ENCODE measurements around the gene CHTOP. TPM values are rescaled to one million over a fixed set of nuclear protein-coding genes. Genes with fewer than 3 reads are reported as not detected.

CHTOP gene
- total RNA-seq, 2 experiments from 2014 or later, result 96.1 to 98.3 TPM

DNA sequence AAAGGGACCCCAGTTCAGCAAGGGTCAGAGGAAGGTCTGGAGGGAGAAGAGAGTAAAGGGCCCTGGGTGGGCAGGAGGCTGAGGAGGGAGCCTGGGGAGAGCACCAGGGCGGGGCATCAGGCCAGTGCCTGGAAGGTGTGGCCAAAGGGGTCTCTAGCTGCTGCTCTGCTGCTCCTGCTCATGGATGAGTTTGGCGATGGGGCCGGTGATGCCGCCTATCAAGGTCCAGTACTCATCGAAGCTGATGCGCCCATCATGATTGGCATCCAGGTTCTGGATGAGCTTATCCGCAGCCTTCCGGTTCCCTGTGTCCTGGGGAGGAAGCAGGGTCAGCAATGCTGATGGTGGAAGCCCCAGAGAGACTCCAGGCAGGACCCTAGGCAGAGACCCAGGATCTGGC lies 26.5 kb upstream of the CHTOP start:
- POLR2A ChIA-PET, result no interaction called here
- Mint-ChIP-seq H3K9me3 (no peaks in the 10 kb centered on the region), H3K27me3 (no peaks in the 10 kb centered on the region), H3K4me1 (peaks cover 5% of the 10 kb centered on the region), H3K36me3 (ENCODE audit: low read depth) (no peaks in the 10 kb centered on the region), H3K4me3 (no peak overlapping the region), H3K27ac (no peak overlapping the region)
- no peak for DNase-seq
- CTCF ChIA-PET, result interaction anchor here (0.5 to 1.1 kb wide), 2 partner anchors 27 to 62 kb away, joined by 3 to 4 read pairs; partner anchors contain the start of gene CHTOP

DNA sequence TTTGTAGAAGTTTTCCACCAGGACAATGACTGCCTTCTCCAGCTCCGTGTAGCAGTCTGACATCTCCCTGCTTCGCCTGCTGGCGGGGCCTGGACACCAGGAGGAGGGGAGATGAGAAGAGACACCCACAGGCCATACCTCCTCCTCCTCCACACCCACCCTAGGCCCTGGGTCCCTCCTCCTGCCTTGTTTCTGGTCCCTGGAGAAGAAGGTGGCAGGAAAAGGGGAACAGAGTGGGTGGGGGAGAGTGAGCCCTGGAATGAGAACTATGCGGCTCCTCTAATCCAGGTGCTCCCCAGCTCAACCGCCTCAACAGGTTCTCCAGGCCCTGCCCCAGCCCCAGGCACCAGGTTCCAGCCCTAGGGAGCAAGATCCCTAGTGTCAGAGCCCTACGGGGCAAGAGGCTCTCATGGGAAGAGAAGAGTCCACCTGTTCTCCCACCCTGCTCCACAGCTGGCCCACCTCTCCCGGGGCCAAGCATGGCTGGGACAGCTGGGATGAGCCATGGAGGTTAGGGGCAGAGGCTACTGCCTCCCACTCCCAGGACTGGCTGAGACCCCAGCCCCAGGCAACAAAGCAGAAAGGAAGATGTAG lies 25.7 kb upstream of the CHTOP start:
- no peaks in the 10 kb centered on the region for H3K27me3 Mint-ChIP-seq
- CTCF ChIA-PET, result interaction anchor here (1.1 kb wide), 1 partner anchor 26 kb away, joined by 4 read pairs; the partner anchor contains the start of gene CHTOP
- no peaks in the 10 kb centered on the region for H3K9me3 Mint-ChIP-seq
- no peaks in the 10 kb centered on the region for H3K4me1 Mint-ChIP-seq
- H3K27ac Mint-ChIP-seq, result no peak overlapping the region
- H3K4me3 Mint-ChIP-seq, result no peak overlapping the region
- POLR2A ChIA-PET, result interaction anchor here (0.5 kb wide), 1 partner anchor 16 kb away, joined by 5 read pairs; no protein-coding TSS in a partner anchor
- H3K36me3 Mint-ChIP-seq (ENCODE audit: low read depth), result no peaks in the 10 kb centered on the region
- DNase-seq, result no peak

DNA sequence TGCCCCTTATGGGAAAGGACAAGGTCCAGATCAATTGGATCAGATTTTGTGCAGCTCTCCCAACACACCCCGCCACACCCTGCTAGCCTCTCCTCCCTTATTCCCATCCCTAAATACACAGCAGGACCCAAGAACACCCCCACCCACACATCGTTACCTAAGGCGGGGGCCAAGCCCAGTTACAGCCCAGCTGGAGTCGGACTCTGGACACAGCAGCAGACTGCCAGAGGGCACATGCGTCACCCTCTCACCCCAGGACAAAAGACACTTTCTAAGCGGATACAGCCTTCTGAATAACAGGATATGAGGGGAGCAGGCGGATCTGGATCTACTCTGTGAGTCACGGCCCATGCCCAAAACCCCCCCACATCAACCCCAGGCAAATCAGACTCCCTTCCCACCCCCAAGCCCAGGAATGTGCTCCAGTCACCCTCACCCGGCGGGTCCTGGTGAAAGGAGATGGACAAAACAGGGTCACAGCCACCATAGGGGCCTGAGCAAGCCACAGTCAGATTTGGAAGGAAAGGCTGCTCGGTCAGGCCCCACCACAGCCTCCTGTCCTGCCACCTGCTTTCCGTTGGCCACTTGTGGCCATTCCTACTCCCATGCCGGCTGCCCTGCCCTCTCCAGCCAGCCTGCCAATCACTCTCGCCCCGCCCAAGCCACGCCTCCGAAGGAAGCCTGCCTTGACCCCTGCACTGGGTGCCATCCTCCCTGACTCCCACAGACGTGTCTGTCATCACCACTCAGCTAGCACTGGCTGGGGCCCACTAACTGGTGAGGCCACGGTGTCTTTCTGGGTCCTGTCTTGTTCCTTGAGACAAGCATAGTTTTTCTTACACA lies 24.9 kb upstream of the CHTOP start:
- Mint-ChIP-seq H3K27ac (no peak overlapping the region), H3K4me1 (no peaks in the 10 kb centered on the region), H3K9me3 (no peaks in the 10 kb centered on the region), H3K4me3 (no peak overlapping the region), H3K36me3 (ENCODE audit: low read depth) (no peaks in the 10 kb centered on the region), H3K27me3 (no peaks in the 10 kb centered on the region)
- CTCF ChIA-PET, result no interaction called here
- DNase-seq, result no peak
- POLR2A ChIA-PET, result no interaction called here

DNA sequence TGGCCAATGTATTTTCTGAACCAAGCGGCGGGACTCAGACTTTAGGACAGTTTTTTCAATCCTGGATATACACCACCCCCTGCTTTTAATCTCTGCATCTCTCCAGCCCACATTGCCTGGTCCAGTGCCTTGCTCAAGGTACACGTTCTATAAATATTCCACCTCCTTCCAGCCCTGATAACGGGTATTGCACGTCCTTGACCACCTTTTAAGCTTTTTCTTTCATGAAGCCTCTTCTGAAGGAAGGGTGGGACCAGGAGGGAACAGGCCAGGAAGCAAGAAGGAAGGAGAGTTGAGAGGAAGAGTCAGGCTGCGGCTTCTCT lies 24.3 kb upstream of the CHTOP start:
- Mint-ChIP-seq H3K27me3 (no peaks in the 10 kb centered on the region), H3K36me3 (ENCODE audit: low read depth) (no peaks in the 10 kb centered on the region), H3K9me3 (no peaks in the 10 kb centered on the region), H3K4me1 (no peaks in the 10 kb centered on the region), H3K27ac (no peak overlapping the region), H3K4me3 (no peak overlapping the region)
- POLR2A ChIA-PET, result no interaction called here
- CTCF ChIA-PET, result no interaction called here
- no peak for DNase-seq

DNA sequence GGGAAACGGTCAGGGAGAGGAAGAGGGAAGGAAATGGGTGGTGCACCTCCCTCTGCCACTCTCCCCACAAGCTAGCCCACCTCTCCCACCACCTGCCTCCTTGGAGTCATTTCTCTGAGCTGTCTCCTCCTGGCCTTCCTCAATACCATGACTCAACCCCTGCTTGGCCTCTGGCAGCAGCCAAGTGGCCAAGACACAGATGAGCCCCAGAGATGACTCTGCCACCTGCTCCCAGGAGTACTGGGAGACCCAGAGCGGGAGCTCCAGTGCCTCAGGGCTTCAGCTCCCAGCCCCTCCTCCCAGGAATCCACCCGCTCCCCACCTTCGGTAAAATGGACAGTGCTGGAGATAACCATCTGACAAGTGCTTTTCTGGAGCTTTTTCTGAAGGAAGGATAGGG lies 23.5 kb upstream of the CHTOP start:
- ChIA-PET CTCF (no interaction called here), POLR2A (interaction anchor here (0.7 kb wide), 1 partner anchor 34 kb away, joined by 3 read pairs; no protein-coding TSS in a partner anchor)
- no peaks in the 10 kb centered on the region for H3K9me3 Mint-ChIP-seq
- no peaks in the 10 kb centered on the region for H3K36me3 Mint-ChIP-seq (ENCODE audit: low read depth)
- H3K27ac Mint-ChIP-seq, result no peak overlapping the region
- H3K4me1 Mint-ChIP-seq, result no peaks in the 10 kb centered on the region
- H3K27me3 Mint-ChIP-seq, result no peaks in the 10 kb centered on the region
- DNase-seq, result no peak
- H3K4me3 Mint-ChIP-seq, result no peak overlapping the region

DNA sequence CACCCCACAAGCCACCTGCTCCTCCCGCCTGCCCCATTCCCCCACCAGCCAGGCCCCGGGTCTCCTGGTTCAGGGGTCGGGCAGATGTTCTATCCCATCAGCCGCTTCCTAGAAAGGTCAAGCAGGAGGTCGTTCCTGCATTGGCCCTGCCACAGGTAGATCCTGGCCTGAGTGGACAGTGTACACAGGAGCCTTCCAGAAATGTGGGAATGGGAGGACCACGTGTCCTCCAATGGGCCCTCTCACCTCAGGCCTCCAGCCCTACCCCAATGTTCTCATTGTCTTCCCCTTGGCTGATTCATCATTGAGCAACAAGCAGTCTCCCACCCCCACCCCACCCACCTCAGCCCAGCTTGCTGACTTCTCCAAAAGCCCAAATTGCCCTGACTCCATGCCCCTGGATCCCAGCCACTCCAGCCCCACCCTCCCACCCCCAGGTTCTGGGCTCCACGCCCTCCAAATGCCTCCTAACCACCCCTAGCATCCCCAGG lies 23.0 kb upstream of the CHTOP start:
- Mint-ChIP-seq H3K4me3 (no peak overlapping the region), H3K27me3 (no peaks in the 10 kb centered on the region), H3K27ac (no peak overlapping the region), H3K9me3 (no peaks in the 10 kb centered on the region), H3K4me1 (no peaks in the 10 kb centered on the region), H3K36me3 (ENCODE audit: low read depth) (no peaks in the 10 kb centered on the region)
- DNase-seq, result no peak
- POLR2A ChIA-PET, result no interaction called here
- CTCF ChIA-PET, result interaction anchor here (1.5 kb wide), 1 partner anchor 8 kb away, joined by 3 read pairs; no protein-coding TSS in a partner anchor

DNA sequence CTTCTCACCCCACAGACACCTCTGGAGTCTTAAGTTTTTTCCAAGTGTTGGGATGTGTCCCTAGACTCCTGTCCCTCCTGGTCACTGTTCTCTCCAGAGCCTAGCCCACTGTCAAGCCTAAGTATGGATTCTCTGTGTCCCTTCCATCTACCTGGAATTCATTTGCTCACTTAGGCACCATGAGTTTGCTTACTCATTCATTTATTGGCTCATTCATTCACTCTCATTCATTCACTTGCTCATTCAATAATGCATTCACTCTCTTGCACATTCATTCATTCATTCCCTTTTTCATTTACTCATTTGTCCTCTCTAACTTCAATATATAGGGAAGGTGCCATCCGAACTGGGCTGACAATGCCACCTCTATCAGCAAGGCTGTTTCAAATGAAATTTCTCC lies 22.5 kb upstream of the CHTOP start:
- Mint-ChIP-seq H3K9me3 (no peaks in the 10 kb centered on the region), H3K27ac (no peak overlapping the region), H3K4me1 (no peaks in the 10 kb centered on the region), H3K4me3 (no peak overlapping the region), H3K27me3 (no peaks in the 10 kb centered on the region), H3K36me3 (ENCODE audit: low read depth) (no peaks in the 10 kb centered on the region)
- ChIA-PET POLR2A (interaction anchor here (0.6 kb wide), 1 partner anchor 565 kb away, joined by 8 read pairs; no protein-coding TSS in a partner anchor), CTCF (interaction anchor here (0.6 to 1.5 kb wide), 2 partner anchors 8 to 31 kb away, joined by 3 read pairs; no protein-coding TSS in a partner anchor)
- DNase-seq, result no peak

DNA sequence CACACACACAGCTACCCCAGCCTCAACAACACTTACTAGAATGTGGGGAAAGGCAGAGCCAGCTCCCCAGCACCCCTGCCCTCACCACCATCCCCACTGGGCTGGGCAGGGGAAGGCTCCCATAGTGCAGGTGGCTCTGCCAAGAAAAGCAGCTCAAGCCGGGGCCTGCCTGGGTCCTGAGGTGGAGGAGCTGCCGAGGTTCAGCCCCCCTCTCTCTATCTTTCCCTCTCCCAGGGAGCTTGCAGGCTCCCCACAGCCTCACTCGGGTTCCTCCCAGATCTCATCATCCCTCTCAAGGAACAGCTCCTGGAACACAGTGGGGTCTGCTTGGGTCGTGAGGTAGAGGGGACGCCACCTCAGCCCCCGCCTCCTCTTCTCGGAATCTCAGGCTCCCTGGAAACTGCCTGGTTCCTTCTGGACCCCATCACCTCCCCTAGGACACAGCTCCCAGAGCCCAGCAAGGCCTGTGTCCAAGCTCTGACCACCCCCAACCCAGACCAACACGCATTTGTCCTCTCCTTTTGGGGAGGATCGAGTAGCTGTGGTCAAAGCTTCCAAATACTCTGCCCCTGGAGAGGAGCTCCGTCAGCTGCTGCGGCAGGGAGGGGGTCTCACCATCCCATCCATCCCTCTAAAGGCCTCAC lies 21.6 kb upstream of the CHTOP start:
- ChIA-PET CTCF (interaction anchor here (1.0 to 8.0 kb wide), 3 partner anchors 9 to 80 kb away, joined by 3 to 45 read pairs (median 4); partner anchors contain the start of genes S100A1 and S100A13), POLR2A (interaction anchor here (0.6 kb wide), 1 partner anchor 564 kb away, joined by 8 read pairs; no protein-coding TSS in a partner anchor)
- no peak overlapping the region for H3K4me3 Mint-ChIP-seq
- H3K4me1 Mint-ChIP-seq, result no peaks in the 10 kb centered on the region
- no peak overlapping the region for H3K27ac Mint-ChIP-seq
- no peaks in the 10 kb centered on the region for H3K9me3 Mint-ChIP-seq
- DNase-seq, result no peak
- H3K36me3 Mint-ChIP-seq (ENCODE audit: low read depth), result no peaks in the 10 kb centered on the region
- no peaks in the 10 kb centered on the region for H3K27me3 Mint-ChIP-seq

DNA sequence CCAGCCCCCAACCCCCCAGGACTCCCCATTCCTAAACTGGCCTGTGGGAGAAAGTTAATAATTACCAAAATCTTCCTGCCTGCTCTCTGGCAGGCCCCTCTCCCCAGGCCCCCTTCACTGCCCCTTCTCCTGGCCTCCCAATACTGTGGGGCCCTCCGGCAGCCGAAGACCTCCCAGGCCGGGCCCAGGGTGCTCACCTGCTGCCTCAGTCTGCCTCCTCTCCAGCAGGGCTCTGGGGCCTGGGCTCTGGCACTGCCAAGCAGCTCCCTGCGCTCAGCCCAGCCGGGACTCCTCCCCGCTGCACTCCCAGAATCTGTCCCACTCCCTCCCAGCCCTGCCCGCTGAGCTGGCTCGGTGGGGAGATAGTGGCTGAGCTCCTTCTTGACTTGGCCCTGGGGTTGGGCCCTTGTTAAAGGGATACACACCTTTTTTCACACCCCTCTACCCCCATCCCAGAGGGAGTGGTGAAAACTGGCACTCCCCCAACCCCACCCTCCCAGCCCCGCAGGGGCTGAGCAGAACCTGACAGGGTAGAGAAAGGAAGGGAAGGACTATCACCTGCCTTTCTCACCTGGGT lies 21.0 kb upstream of the CHTOP start, which contains the start of gene S100A16:
TSS of gene S100A16 (minus strand) at position 383 of the 577 bp plus-strand sequence. CDS start 4,986 bp downstream, outside the sequence.
- ChIA-PET CTCF (interaction anchor here (1.0 to 8.0 kb wide), 3 partner anchors 15 to 81 kb away, joined by 4 to 45 read pairs (median 4); partner anchors contain the start of genes S100A1 and S100A13), POLR2A (no interaction called here)
- Mint-ChIP-seq H3K27ac (no peak within 1 kb of the TSS), H3K27me3 (no peaks in the 10 kb centered on the region), H3K9me3 (no peaks in the 10 kb centered on the region), H3K4me1 (peaks cover 5% of the 10 kb centered on the region), H3K36me3 (ENCODE audit: low read depth) (no peaks in the 10 kb centered on the region), H3K4me3 (no peak within 1 kb of the TSS)
- no peak for DNase-seq

DNA sequence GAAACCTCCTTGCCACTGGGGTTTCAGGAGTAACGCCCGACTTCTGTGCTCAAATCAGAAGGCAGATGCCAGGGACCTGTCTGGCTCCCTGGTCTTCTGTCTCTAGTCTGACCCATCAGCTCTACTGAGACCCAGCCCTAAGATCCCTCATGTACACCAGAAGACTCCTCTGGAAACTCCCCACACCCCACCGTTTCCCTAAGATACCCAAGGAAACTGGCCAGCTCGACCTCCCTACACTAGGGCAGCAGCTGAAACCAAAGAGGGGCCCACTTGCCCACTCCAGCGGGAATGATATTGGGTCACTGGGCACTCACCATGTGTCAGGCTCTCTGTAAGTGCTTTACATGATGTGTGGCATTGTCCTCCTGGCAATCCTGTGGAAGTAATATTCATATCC lies 20.5 kb upstream of the CHTOP start:
- no peak for DNase-seq
- no peaks in the 10 kb centered on the region for H3K9me3 Mint-ChIP-seq
- POLR2A ChIA-PET, result no interaction called here
- no peak overlapping the region for H3K4me3 Mint-ChIP-seq
- no peaks in the 10 kb centered on the region for H3K27me3 Mint-ChIP-seq
- H3K4me1 Mint-ChIP-seq, result peaks cover 7% of the 10 kb centered on the region
- CTCF ChIA-PET, result interaction anchor here (1.4 to 8.0 kb wide), 2 partner anchors 14 to 45 kb away, joined by 4 to 45 read pairs; partner anchors contain the start of genes S100A1 and S100A13
- H3K27ac Mint-ChIP-seq, result no peak overlapping the region
- H3K36me3 Mint-ChIP-seq (ENCODE audit: low read depth), result no peaks in the 10 kb centered on the region

DNA sequence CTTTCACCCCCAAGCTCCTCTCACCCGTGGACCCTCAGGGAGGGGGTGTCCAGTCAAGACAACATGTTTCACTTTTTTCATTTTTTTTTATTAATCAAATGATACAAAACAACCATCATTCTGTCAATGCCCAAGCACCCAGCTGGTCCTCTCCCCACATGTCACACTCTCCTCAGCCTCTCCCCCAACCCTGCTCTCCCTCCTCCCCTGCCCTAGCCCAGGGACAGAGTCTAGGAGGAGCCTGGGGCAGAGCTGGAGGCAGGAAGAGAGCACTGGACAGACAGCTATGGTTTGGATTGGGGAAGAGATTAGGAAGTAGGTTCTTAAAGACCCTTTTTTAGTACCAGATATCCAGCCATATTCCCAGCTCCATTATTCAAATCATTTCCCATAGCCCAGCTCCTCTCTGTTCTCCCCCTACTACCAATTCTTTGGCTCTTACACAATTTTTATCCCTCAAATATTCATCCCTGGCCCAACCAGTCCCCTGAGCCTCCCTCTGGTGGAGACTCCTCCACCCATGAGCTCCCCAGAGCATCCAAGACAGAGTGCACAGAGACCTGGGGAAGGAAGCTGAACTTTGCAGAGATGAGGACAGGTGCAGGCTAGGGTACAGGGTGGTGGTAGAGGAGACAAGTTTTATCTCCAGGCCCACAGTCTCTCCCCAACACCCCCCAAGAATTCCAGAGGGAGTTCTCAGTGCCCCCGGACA lies 19.5 kb upstream of the CHTOP start:
- Mint-ChIP-seq H3K27ac (no peak overlapping the region), H3K9me3 (no peaks in the 10 kb centered on the region), H3K27me3 (no peaks in the 10 kb centered on the region), H3K36me3 (ENCODE audit: low read depth) (no peaks in the 10 kb centered on the region), H3K4me3 (no peak overlapping the region), H3K4me1 (peaks cover 7% of the 10 kb centered on the region)
- ChIA-PET CTCF (interaction anchor here (1.4 to 8.0 kb wide), 5 partner anchors 13 to 46 kb away, joined by 3 to 45 read pairs (median 4); partner anchors contain the start of genes S100A1 and S100A13), POLR2A (no interaction called here)
- DNase-seq, result no peak

DNA sequence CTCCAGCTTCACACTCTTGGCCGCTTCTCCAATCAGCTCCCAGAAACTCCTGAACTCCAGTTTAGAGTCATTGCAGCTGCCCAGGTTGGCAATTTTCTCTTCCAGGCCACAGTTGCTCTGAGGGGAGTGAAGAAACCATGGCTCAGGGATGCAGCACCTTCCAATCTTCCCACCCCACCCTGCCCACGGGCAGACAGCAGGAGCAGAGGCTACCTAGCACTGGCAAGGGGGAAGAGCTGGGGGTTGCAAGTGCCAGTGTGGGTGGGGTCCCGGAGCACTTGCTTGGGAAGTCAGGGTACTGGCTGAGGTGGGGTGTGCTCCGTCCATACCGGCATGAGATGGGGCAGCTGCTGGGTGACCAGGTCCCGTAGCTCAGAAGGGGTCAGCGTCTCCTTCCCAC lies 19.0 kb upstream of the CHTOP start:
- Mint-ChIP-seq H3K27ac (no peak overlapping the region), H3K27me3 (no peaks in the 10 kb centered on the region)
- POLR2A ChIA-PET, result no interaction called here

More for the DNA sequence above, 19.0 kb upstream of the CHTOP start:
- Mint-ChIP-seq H3K9me3 (no peaks in the 10 kb centered on the region), H3K4me3 (no peak overlapping the region), H3K4me1 (peaks cover 7% of the 10 kb centered on the region), H3K36me3 (ENCODE audit: low read depth) (no peaks in the 10 kb centered on the region)
- no peak for DNase-seq
- CTCF ChIA-PET, result interaction anchor here (0.6 to 8.0 kb wide), 6 partner anchors 13 to 43 kb away, joined by 3 to 45 read pairs (median 3); partner anchors contain the start of genes S100A1, S100A13 and SNAPIN
